Type B pancreatic cell (in vitro differentiated cells): ENCODE measurements around the gene YAP1. TPM values are rescaled to one million over a fixed set of nuclear protein-coding genes. Genes with fewer than 3 reads are reported as not detected.
A peak's percentile ranks its signal among the peaks of the same experiment; 100 is the strongest.

ENCODE experiments used
- DNase-seq: peaks from one replicate; pipeline ENCODE4 v3.0.0; 2021; ENCODE audit warnings: mixed read lengths; ENCODE audit not compliant: unreplicated experiment; ENCODE audit errors: extremely low spot score
- H3K27ac Mint-ChIP-seq: 2 replicates; pipeline ENCODE4 v1.8.0; 2021; ENCODE audit warnings: mild to moderate bottlenecking, mixed read lengths
- H3K27me3 Mint-ChIP-seq: 2 replicates; pipeline ENCODE4 v1.8.0; 2021; ENCODE audit warnings: mixed read lengths
- H3K36me3 Mint-ChIP-seq: 2 replicates; pipeline ENCODE4 v1.8.0; 2021; ENCODE audit warnings: mixed read lengths
- H3K4me1 Mint-ChIP-seq: one replicate; pipeline ENCODE4 v1.8.0; 2021; ENCODE audit warnings: mixed read lengths; ENCODE audit not compliant: unreplicated experiment
- H3K4me3 Mint-ChIP-seq: 2 replicates; pipeline ENCODE4 v1.8.0; 2021; ENCODE audit warnings: mild to moderate bottlenecking, mixed read lengths
- H3K9me3 Mint-ChIP-seq: 2 replicates; pipeline ENCODE4 v1.8.0; 2021; ENCODE audit warnings: mixed read lengths
- total RNA-seq: library from RNA; stranded (reverse); gene quantifications from 2 replicates; pipeline ENCODE4 v1.2.1, GENCODE V29; 2021; ENCODE audit warnings: low replicate concordance
- TF ChIP-seq, protein P1 (sequence below): fragments of 200-600 bp; sonication (generic); conservative IDR thresholded peaks from 2 replicates; pipeline ENCODE4 v1.5.0; 2021; ENCODE audit warnings: antibody characterized with exemption, mild to moderate bottlenecking

The YAP1 gene
- total RNA-seq, 1 donor from 2014 or later = 199 TPM

DNA sequence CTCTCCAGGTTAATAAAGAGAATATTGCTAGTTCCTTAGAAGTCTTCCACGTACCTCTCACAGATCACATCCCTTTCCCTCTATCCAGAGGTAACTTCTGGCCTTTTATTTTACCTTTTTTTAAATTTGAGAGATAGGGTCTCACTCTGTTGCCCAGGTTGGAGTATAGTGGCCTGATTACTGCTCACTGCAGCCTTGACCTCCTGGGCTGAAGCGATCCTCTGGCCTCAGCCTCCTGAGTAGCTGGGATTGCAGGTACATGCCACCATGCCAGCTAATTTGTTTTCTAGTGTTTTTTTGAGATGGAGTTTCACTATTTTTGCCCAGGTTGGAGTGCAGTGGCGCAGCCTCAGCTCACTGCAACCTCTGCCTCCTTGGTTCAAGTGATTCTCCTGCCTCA lies 24.4 kb downstream of the YAP1 start:
- no peak for DNase-seq
- no peak overlapping the region for H3K27ac Mint-ChIP-seq
- H3K4me1 Mint-ChIP-seq = peaks cover 50% of the 10 kb centered on the region
- peaks cover 52% of the 10 kb centered on the region for H3K36me3 Mint-ChIP-seq
- H3K9me3 Mint-ChIP-seq = peaks cover 9% of the 10 kb centered on the region
- no peak overlapping the region for H3K4me3 Mint-ChIP-seq
- TF ChIP-seq, protein P1, sequence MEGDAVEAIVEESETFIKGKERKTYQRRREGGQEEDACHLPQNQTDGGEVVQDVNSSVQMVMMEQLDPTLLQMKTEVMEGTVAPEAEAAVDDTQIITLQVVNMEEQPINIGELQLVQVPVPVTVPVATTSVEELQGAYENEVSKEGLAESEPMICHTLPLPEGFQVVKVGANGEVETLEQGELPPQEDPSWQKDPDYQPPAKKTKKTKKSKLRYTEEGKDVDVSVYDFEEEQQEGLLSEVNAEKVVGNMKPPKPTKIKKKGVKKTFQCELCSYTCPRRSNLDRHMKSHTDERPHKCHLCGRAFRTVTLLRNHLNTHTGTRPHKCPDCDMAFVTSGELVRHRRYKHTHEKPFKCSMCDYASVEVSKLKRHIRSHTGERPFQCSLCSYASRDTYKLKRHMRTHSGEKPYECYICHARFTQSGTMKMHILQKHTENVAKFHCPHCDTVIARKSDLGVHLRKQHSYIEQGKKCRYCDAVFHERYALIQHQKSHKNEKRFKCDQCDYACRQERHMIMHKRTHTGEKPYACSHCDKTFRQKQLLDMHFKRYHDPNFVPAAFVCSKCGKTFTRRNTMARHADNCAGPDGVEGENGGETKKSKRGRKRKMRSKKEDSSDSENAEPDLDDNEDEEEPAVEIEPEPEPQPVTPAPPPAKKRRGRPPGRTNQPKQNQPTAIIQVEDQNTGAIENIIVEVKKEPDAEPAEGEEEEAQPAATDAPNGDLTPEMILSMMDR = no peak
- H3K27me3 Mint-ChIP-seq = no peaks in the 10 kb centered on the region

- DNase-seq = no peak
- peaks cover 45% of the 10 kb centered on the region for H3K36me3 Mint-ChIP-seq
- TF ChIP-seq, protein P1 = no peak
- no peak overlapping the region for H3K27ac Mint-ChIP-seq
- H3K27me3 Mint-ChIP-seq = no peaks in the 10 kb centered on the region
- no peak overlapping the region for H3K4me3 Mint-ChIP-seq
- H3K4me1 Mint-ChIP-seq = peaks cover 44% of the 10 kb centered on the region
- peaks cover 9% of the 10 kb centered on the region for H3K9me3 Mint-ChIP-seq
Measured at GRCh38 chr11:102135256-102135655, 25.0 kb downstream of the YAP1 start.

GRCh38 chr11:102138223-102138622 lies 28.0 kb downstream of the YAP1 start:
- peaks cover 5% of the 10 kb centered on the region for H3K9me3 Mint-ChIP-seq
- TF ChIP-seq, protein P1 = no peak
- H3K36me3 Mint-ChIP-seq = peaks cover 40% of the 10 kb centered on the region
- DNase-seq = no peak
- H3K27me3 Mint-ChIP-seq = no peaks in the 10 kb centered on the region
- peak overlapping the region; percentile 59 for H3K27ac Mint-ChIP-seq
- no peak overlapping the region for H3K4me3 Mint-ChIP-seq
- H3K4me1 Mint-ChIP-seq = peaks cover 42% of the 10 kb centered on the region

GRCh38 chr11:102138670-102139069 lies 28.4 kb downstream of the YAP1 start:
- Mint-ChIP-seq H3K4me1 (peaks cover 43% of the 10 kb centered on the region), H3K9me3 (peaks cover 5% of the 10 kb centered on the region), H3K27me3 (no peaks in the 10 kb centered on the region), H3K27ac (peak overlapping the region; percentile 59), H3K36me3 (peaks cover 40% of the 10 kb centered on the region), H3K4me3 (no peak overlapping the region)
- DNase-seq = no peak
- TF ChIP-seq, protein P1 = no peak

DNA sequence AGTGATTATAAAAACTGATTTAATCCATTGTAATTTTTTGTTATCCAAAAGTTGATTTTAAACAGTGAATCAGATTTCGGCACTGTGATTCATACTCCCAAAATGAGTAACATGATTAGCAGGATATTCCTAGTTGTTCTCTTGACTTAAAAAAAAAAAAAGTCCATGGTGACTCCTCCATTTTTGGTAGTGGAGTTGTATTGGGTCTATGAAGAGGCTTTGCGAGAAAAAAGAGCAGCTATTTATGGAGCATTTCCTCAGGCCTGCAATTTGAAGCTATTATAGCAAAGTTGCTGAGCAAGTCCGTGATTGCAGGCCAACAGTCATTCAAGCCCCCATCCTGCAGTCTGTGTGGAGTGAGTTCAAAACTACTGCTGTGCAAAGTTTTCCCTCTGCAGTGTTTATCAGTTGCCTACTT lies 28.8 kb downstream of the YAP1 start:
- DNase-seq = no peak
- TF ChIP-seq, protein P1 = no peak
- Mint-ChIP-seq H3K27ac (peak overlapping the region; percentile 59), H3K4me3 (no peak overlapping the region), H3K4me1 (peaks cover 44% of the 10 kb centered on the region), H3K27me3 (no peaks in the 10 kb centered on the region), H3K36me3 (peaks cover 40% of the 10 kb centered on the region), H3K9me3 (peaks cover 5% of the 10 kb centered on the region)

DNA sequence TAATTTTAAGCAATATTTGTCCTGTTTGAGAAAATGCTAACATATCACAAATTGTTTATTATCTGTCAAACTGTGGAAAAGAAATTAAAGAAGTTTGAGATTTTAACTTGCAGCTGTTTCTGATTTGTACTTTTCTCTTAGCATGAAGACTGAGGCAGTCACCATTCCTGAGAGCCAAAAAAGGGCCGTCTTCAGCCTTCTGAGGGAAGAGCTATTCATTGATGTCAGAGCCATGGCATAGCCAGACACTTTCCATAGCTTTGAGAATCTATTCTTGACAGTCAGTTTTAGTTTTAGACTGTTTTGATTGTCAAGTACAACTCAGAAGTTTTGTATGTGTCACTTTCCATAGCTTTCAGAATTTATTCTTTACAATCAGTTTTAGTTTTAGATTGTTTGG lies 32.1 kb downstream of the YAP1 start:
- peaks cover 33% of the 10 kb centered on the region for H3K36me3 Mint-ChIP-seq
- TF ChIP-seq, protein P1 = no peak

More for the DNA sequence above, 32.1 kb downstream of the YAP1 start:
- no peak for DNase-seq
- no peak overlapping the region for H3K4me3 Mint-ChIP-seq
- H3K9me3 Mint-ChIP-seq = peaks cover 5% of the 10 kb centered on the region
- no peak overlapping the region for H3K27ac Mint-ChIP-seq
- no peaks in the 10 kb centered on the region for H3K27me3 Mint-ChIP-seq
- peaks cover 59% of the 10 kb centered on the region for H3K4me1 Mint-ChIP-seq
